ENCODE data around the gene NKAIN2. TPM values are rescaled to one million over a fixed set of nuclear protein-coding genes. Genes with fewer than 3 reads are reported as not detected.

NKAIN2 gene
- total and polyA plus RNA-seq, 9 of the 15 experiments (the other 6 are each of a cell fraction or from before 2014, with no cell fraction given) = not detected

DNA sequence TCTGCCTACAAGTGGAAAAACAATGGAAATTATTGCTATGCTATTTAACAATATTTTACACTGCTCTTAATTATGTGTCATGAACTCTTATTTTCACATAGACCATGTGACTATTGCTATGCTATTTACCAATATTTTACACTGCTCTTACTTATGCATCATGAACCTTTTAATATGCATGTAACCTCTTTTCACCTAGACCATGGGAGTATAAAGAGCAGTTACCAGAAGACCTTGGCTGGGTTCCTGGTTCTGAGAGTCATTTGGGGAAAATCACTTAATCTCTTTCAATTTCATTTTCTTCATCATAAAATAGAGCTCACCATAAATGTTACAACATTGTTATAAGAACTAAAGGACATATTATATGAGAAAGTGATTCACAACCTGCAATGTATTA is 934.8 kb downstream of the NKAIN2 start:
- in situ Hi-C loops (cut with MboI) = no loop called here
- H3K9ac ChIP-seq (ENCODE audit: insufficient read depth in 1 of 2, low read depth in 2 of 2, low read length in 2 of 2) = no peak overlapping the region
- POLR2A ChIA-PET = no interaction called here
- no peak overlapping the region for H2AFZ ChIP-seq (ENCODE audit: low read depth, low read length)
- no peak for ATAC-seq
- no peak for DNase-seq (ENCODE audit: extremely low read depth in 1 of 4, low spot score in 3 of 4)
- H3K4me2 ChIP-seq (ENCODE audit: insufficient read depth, low read length) = no peak overlapping the region
- H3K79me2 ChIP-seq (ENCODE audit: control insufficient read depth, insufficient read depth, low read length) = no peaks in the 10 kb centered on the region
- no peaks in the 10 kb centered on the region for H3K9me1 ChIP-seq (ENCODE audit: control insufficient read depth, insufficient read depth, low read length)
- no peak for FAIRE-seq
- H3K4me3 ChIP-seq = no peak overlapping the region
- intact Hi-C loops (cut with micrococcal nuclease) = no loop called here
- no peaks in the 10 kb centered on the region for H3K27me3 ChIP-seq (ENCODE audit: control insufficient read depth in 2 of 2, insufficient read depth in 2 of 2, low read length in 2 of 2)
- H3K36me3 ChIP-seq (ENCODE audit: control insufficient read depth, insufficient read depth, low read length) = no peaks in the 10 kb centered on the region
- CTCF ChIA-PET (ENCODE audit: low intra/inter-chr PET ratio) = no interaction called here
- no peak overlapping the region for H3K27ac ChIP-seq (ENCODE audit: extremely low read depth, low read depth, low read length)
- no peaks in the 10 kb centered on the region for H3K9me3 ChIP-seq (replicated peaks; ENCODE audit: control insufficient read depth, insufficient read depth, low read depth, low read length)
- TF ChIP-seq ZNF197 (CRISPR knock-in tag; IDR thresholded peaks at IDR 0.05; ENCODE audit: low read depth) = no peak
- TF ChIP-seq, protein P1, sequence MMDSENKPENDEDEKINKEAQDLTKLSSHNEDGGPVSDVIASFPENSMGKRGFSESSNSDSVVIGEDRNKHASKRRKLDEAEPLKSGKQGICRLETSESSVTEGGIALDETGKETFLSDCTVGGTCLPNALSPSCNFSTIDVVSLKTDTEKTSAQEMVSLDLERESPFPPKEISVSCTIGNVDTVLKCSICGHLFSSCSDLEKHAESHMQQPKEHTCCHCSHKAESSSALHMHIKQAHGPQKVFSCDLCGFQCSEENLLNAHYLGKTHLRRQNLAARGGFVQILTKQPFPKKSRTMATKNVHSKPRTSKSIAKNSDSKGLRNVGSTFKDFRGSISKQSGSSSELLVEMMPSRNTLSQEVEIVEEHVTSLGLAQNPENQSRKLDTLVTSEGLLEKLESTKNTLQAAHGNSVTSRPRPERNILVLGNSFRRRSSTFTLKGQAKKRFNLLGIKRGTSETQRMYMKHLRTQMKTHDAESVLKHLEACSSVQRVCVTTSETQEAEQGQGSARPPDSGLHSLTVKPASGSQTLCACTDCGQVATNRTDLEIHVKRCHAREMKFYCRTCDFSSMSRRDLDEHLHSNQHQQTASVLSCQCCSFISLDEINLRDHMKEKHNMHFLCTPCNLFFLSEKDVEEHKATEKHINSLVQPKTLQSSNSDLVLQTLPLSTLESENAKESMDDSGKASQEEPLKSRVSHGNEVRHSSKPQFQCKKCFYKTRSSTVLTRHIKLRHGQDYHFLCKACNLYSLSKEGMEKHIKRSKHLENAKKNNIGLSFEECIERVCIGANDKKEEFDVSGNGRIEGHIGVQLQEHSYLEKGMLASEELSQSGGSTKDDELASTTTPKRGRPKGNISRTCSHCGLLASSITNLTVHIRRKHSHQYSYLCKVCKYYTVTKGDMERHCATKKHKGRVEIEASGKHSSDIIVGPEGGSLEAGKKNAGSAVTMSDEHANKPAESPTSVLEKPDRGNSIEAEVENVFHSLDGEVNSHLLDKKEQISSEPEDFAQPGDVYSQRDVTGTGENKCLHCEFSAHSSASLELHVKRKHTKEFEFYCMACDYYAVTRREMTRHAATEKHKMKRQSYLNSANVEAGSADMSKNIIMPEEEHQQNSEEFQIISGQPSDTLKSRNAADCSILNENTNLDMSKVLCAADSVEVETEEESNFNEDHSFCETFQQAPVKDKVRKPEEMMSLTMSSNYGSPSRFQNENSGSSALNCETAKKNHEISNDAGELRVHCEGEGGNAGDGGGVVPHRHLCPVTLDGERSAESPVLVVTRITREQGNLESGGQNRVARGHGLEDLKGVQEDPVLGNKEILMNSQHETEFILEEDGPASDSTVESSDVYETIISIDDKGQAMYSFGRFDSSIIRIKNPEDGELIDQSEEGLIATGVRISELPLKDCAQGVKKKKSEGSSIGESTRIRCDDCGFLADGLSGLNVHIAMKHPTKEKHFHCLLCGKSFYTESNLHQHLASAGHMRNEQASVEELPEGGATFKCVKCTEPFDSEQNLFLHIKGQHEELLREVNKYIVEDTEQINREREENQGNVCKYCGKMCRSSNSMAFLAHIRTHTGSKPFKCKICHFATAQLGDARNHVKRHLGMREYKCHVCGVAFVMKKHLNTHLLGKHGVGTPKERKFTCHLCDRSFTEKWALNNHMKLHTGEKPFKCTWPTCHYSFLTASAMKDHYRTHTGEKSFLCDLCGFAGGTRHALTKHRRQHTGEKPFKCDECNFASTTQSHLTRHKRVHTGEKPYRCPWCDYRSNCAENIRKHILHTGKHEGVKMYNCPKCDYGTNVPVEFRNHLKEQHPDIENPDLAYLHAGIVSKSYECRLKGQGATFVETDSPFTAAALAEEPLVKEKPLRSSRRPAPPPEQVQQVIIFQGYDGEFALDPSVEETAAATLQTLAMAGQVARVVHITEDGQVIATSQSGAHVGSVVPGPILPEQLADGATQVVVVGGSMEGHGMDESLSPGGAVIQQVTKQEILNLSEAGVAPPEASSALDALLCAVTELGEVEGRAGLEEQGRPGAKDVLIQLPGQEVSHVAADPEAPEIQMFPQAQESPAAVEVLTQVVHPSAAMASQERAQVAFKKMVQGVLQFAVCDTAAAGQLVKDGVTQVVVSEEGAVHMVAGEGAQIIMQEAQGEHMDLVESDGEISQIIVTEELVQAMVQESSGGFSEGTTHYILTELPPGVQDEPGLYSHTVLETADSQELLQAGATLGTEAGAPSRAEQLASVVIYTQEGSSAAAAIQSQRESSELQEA (IDR thresholded peaks at IDR 0.05; ENCODE audit: low read depth) = no peak
- no peak for TF ChIP-seq KDM1A (IDR thresholded peaks at IDR 0.05)
- TF ChIP-seq FOXP1 (CRISPR knock-in tag; IDR thresholded peaks at IDR 0.05) = no peak
- TF ChIP-seq BACH1 (tag; IDR thresholded peaks at IDR 0.05) = no peak
- TF ChIP-seq ZNF431 (CRISPR knock-in tag; IDR thresholded peaks at IDR 0.05) = no peak
- TF ChIP-seq HDAC3 (IDR thresholded peaks at IDR 0.05; ENCODE audit: borderline replicate concordance, partially characterized antibody) = no peak
- TF ChIP-seq MAZ (CRISPR knock-in tag; conservative IDR thresholded peaks at IDR 0.05 in 1 of 2, IDR thresholded peaks at IDR 0.05 in 1 of 2) = no peak
- no peak for TF ChIP-seq C11orf30 (IDR thresholded peaks at IDR 0.05; ENCODE audit: low read depth)
- TF ChIP-seq, protein P2, sequence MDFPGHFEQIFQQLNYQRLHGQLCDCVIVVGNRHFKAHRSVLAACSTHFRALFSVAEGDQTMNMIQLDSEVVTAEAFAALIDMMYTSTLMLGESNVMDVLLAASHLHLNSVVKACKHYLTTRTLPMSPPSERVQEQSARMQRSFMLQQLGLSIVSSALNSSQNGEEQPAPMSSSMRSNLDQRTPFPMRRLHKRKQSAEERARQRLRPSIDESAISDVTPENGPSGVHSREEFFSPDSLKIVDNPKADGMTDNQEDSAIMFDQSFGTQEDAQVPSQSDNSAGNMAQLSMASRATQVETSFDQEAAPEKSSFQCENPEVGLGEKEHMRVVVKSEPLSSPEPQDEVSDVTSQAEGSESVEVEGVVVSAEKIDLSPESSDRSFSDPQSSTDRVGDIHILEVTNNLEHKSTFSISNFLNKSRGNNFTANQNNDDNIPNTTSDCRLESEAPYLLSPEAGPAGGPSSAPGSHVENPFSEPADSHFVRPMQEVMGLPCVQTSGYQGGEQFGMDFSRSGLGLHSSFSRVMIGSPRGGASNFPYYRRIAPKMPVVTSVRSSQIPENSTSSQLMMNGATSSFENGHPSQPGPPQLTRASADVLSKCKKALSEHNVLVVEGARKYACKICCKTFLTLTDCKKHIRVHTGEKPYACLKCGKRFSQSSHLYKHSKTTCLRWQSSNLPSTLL (IDR thresholded peaks at IDR 0.05) = no peak
- H4K20me1 ChIP-seq (replicated peaks; ENCODE audit: control insufficient read depth, insufficient read depth, low read length) = no peaks in the 10 kb centered on the region
- no TSS peak for BruUV-seq (replicated peaks)
- no peaks in the 10 kb centered on the region for H3K4me1 ChIP-seq (replicated peaks in 1 of 2; ENCODE audit: control insufficient read depth in 2 of 2, insufficient read depth in 2 of 2, low read length in 2 of 2)
